GM23248 (cell line): ENCODE data around the gene GLA.

ENCODE experiments used
- EZH2 ChIP-seq: fragments of 200-600 bp; sonication (generic); IDR thresholded peaks from 2 replicates; pipeline ENCODE4 v1.6.1; 2018; ENCODE audit warnings: antibody characterized with exemption, mild to moderate bottlenecking; ENCODE audit not compliant: insufficient read depth, poor library complexity, severe bottlenecking
- EZH2phosphoT487 ChIP-seq: fragments of 200-600 bp; sonication (generic); IDR thresholded peaks from 2 replicates; pipeline ENCODE4 v1.6.1; 2018; ENCODE audit warnings: antibody characterized with exemption, moderate library complexity, mild to moderate bottlenecking, low read depth; ENCODE audit not compliant: insufficient read depth

GRCh38 chrX:101394372-101394771 is 13.4 kb downstream of the GLA start:
- no peak for TF ChIP-seq EZH2phosphoT487
- TF ChIP-seq EZH2: no peak
